Aorta (tissue), 5 donors: ENCODE measurements around the gene ARMS2. TPM values are rescaled to one million over a fixed set of nuclear protein-coding genes. Genes with fewer than 3 reads are reported as not detected.

Experiments used
- ATAC-seq: fragments of 200-7000 bp; cut with Tn5 transposase; one replicate; pipeline ENCODE4 v1.9.1; 2022; ENCODE audit warnings: moderate library complexity; ENCODE audit not compliant: low FRiP score
- DNase-seq, 2 donors: peaks; one replicate each; pipeline ENCODE4 v3.0.0-alpha.2; 2020
- H3K27ac ChIP-seq, 2 donors: one replicate each; pipeline ENCODE4 v1.5.1; 2013; ENCODE audit warnings: low read length in 2 of 2, mild to moderate bottlenecking in 2 of 2, moderate library complexity in 2 of 2, control low read depth in 1 of 2, inconsistent platforms in 1 of 2, low read depth in 1 of 2
- H3K27me3 ChIP-seq, 2 donors: one replicate each; pipeline ENCODE4 v1.6.1; 2013; ENCODE audit warnings: control low read depth in 1 of 2, low read length in 1 of 2, mild to moderate bottlenecking in 1 of 2, moderate library complexity in 1 of 2; ENCODE audit not compliant: insufficient read depth in 2 of 2, control insufficient read depth in 1 of 2
- H3K36me3 ChIP-seq, 2 donors: one replicate each; pipeline ENCODE4 v1.6.1; 2013; ENCODE audit warnings: control low read depth in 1 of 2, low read length in 1 of 2, mild to moderate bottlenecking in 1 of 2; ENCODE audit not compliant: insufficient read depth in 2 of 2, control insufficient read depth in 1 of 2
- H3K4me1 ChIP-seq, 2 donors: one replicate each; pipeline ENCODE4 v1.6.1; 2013; ENCODE audit warnings: low read length in 2 of 2, control low read depth in 1 of 2, mild to moderate bottlenecking in 1 of 2, moderate library complexity in 1 of 2; ENCODE audit not compliant: insufficient read depth in 2 of 2, control insufficient read depth in 1 of 2
- H3K4me3 ChIP-seq, 2 donors: one replicate each; pipeline ENCODE4 v1.5.1; 2013; ENCODE audit warnings: low read length in 2 of 2, control low read depth in 1 of 2, mild to moderate bottlenecking in 1 of 2
- H3K9me3 ChIP-seq: one replicate; pipeline ENCODE4 v1.6.1; 2013; ENCODE audit warnings: mild to moderate bottlenecking, low read length; ENCODE audit not compliant: control insufficient read depth
- WGBS, 2 donors: extraction: QIAGEN DNeasy Blood & Tissue Kit; methylation state at CpG; one replicate each; pipeline ENCODE4 v1.1.7; 2013; 5-methylcytosine and 5-hydroxymethylcytosine counted together
- intact Hi-C, 2 donors: fragments of 100-400 bp; cut with DNase I; formaldehyde crosslinking; loops; one replicate each; pipeline versions ENCODE4 v1.14.2 to v1.15.0; 2022
- polyA plus RNA-seq, 2 donors: library from polyadenylated mRNA; stranded (reverse); fragments of 200-250 nt; gene quantifications; one replicate each; pipeline ENCODE4 v1.2.3, GENCODE V29; 2013
- total RNA-seq, 2 donors: library from RNA; stranded (reverse); fragmentation: NEBNext Ultra II Directional; extraction: Animal tissue kit (Norgen Biotek cat#: 25700); gene quantifications; one replicate each; pipeline ENCODE4 v1.2.1, GENCODE V29; 2021
- donor health status: healthy with polysubstance abuse.
- donor health status: Bipolar disorder and iron deficiency.
- donor health status: DM: no; HTN: no; CAD: no.
- donor health status: DM: no; HTN: no; CAD: no.
- donor health status: DM: yes; HTN: yes; CAD: no.

The ARMS2 gene
- total and polyA plus RNA-seq, 4 donors = not detected

DNA sequence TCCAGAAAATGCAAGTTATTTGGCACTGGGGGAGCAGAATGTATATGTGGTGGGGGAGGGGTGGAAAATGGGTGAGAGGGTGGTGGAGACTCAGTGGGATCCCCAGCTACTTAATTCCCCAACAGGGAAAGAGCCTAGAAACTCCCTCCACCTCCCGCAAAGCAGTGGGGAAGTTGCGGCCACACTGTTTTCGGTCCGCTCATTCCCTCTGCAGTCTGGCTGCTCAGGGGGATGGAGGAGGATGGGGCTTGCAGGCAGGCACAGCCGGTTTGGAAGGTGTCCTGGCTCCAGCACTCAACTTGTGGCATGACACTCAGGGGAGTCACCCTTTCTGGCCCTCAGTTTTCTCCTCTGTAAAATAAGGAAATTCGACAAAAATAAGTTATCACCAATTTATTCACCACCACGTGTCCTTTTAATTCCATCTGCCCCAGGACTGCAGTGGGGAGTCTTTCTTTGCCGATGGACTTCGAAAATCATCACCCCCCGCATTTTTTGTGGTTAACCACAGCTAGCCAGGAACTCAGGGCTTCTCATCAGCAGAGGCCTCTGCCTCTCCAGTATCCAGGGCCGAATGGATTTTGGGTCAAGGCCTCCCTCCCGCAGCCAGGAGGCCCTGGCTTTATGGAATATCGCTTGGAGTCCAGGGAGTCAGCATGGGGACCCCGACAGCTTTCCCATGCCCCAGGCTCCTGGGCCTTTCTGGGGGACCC is 5.3 kb downstream of the ARMS2 start:
- H3K27me3 ChIP-seq = no peaks in the 10 kb centered on the region
- no peaks in the 10 kb centered on the region for H3K4me1 ChIP-seq
- H3K27ac ChIP-seq = no peak overlapping the region
- no peaks in the 10 kb centered on the region for H3K9me3 ChIP-seq
- H3K36me3 ChIP-seq = no peaks in the 10 kb centered on the region
- H3K4me3 ChIP-seq = no peak overlapping the region
- DNase-seq (peak in 1 of 2 donors; percentile 56), ATAC-seq (no peak)
- intact Hi-C loops = loop anchor here (2.0 to 5.0 kb wide), 2 partner anchors 43 to 45 kb away; no protein-coding TSS in a partner anchor
- 92 to 96% methylated on average over 14 of the region's 14 CpGs for WGBS, 2 donors

DNA sequence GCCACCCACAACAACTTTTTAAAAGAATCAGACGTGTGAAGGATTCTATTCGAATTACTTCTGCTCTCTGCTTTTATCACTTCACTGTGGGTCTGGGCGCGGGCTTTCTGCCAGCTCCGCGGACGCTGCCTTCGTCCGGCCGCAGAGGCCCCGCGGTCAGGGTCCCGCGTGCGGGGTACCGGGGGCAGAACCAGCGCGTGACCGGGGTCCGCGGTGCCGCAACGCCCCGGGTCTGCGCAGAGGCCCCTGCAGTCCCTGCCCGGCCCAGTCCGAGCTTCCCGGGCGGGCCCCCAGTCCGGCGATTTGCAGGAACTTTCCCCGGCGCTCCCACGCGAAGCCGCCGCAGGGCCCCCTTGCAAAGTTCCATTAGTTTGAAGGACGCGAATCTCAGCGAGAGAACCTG is 6.4 kb downstream of the ARMS2 start:
- Histone ChIP-seq H3K27ac (peak overlapping the region in 1 of 2 donors; percentile 41), H3K36me3 (no peaks in the 10 kb centered on the region), H3K9me3 (no peaks in the 10 kb centered on the region), H3K27me3 (no peaks in the 10 kb centered on the region), H3K4me1 (peaks cover 1 to 3% of the 10 kb centered on the region in 2 donors), H3K4me3 (peak overlapping the region; percentile 88 to 94)
- ATAC-seq (no peak), DNase-seq (peak in 1 of 2 donors; percentile 57)
- intact Hi-C loops = loop anchor here (2.0 to 5.0 kb wide), 2 partner anchors 41 to 44 kb away; no protein-coding TSS in a partner anchor
- 0 to 1% methylated on average over 40 of the region's 40 CpGs for WGBS, 2 donors

GRCh38 chr10:122461367-122461728 is 6.9 kb downstream of the ARMS2 start, which contains the start of gene HTRA1:
Gene HTRA1, plus strand, starts transcription at chr10:122461553. Its CDS starts 100 bp downstream, at chr10:122461653.
- Histone ChIP-seq H3K27ac (peak within 1 kb of the TSS; percentile 45 to 95), H3K4me1 (peaks cover 1 to 3% of the 10 kb centered on the region in 2 donors), H3K27me3 (no peaks in the 10 kb centered on the region), H3K36me3 (no peaks in the 10 kb centered on the region), H3K9me3 (no peaks in the 10 kb centered on the region), H3K4me3 (peak within 1 kb of the TSS; percentile 88 to 94)
- intact Hi-C loops = loop anchor here (2.0 to 5.0 kb wide), 2 partner anchors 41 to 43 kb away; no protein-coding TSS in a partner anchor
- DNase-seq (peak; percentile 91 to 94), ATAC-seq (peak; percentile 81)
- WGBS, 2 donors = 0% methylated on average over 48 to 56 of the region's 56 CpGs

DNA sequence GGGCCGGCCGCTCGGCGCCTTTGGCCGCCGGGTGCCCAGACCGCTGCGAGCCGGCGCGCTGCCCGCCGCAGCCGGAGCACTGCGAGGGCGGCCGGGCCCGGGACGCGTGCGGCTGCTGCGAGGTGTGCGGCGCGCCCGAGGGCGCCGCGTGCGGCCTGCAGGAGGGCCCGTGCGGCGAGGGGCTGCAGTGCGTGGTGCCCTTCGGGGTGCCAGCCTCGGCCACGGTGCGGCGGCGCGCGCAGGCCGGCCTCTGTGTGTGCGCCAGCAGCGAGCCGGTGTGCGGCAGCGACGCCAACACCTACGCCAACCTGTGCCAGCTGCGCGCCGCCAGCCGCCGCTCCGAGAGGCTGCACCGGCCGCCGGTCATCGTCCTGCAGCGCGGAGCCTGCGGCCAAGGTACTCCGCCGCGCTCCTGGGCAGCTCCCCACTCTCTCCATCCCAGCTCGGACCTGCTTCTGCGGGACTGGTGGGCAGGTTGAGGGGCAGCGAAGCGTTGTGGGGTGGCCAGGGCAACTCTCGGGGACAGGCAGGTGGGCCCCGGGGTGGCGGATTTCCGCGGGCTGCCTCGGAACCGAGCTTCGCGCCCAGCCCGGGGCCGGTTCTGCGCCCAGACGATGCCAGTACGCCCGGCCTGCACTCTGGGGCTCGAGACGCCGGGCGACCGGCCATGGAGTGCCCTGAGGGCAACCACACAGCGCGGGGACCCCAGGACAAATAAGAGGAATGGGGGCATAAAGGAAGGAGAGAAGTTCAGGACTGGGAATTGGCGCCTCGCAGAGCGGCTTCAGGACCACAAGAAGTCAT is 7.5 kb downstream of the ARMS2 start:
- peak; percentile 52 for ATAC-seq
- H3K27ac ChIP-seq = peak overlapping the region; percentile 45 to 95
- H3K27me3 ChIP-seq = no peaks in the 10 kb centered on the region
- 0% methylated on average over 66 to 95 of the region's 95 CpGs for WGBS, 2 donors
- intact Hi-C loops = loop anchor here (2.0 to 5.0 kb wide), 3 partner anchors 33 to 43 kb away; no protein-coding TSS in a partner anchor
- H3K36me3 ChIP-seq = no peaks in the 10 kb centered on the region
- H3K9me3 ChIP-seq = no peaks in the 10 kb centered on the region
- H3K4me1 ChIP-seq = peaks cover 1 to 3% of the 10 kb centered on the region in 2 donors
- peak; percentile 54 to 81 for DNase-seq
- H3K4me3 ChIP-seq = peak overlapping the region; percentile 88 to 94

DNA sequence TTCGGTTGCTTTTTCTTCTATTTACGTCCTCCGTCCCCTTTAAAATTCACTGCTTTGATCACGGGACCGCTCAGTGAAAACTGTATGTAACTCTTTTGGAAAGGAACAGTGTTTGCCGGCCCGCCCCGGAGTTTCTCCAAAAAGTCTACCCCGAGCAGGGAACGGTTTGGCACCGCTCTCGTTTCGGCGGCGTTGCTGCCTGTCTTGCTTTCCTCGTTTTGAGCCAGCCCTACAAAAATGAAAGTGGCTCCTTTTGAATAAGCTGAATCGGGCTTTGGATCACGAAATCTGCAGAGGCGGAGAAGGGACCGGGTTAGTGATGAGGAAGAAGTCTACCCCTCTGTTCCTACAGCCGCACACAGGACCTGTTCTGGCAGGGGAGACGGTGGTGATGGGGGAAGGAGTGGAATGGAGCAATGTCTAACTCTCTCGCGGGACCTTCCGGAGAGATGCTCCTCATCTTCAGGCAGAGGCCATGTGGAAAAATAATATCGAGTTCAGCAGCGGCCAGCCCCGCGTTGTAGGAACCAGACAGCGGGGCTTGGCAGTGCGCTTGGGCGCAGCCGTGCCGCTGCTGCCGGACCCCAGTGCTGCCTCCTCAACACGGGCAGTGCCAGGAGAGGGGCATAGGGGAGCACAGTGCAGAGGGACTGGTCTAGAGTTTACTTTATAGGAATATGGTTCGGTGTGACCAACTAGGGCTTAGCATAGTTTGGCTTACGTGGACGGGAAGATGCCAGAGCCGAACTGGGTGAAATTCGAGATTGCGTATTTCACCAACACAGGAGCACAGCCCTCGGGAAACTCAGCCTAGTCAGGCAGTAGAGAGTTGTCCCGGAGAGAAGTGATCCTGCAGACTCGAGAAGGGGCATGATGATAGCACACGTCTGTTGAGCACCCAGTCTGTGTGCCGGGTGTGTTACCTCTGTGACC is 8.3 kb downstream of the ARMS2 start:
- Histone ChIP-seq H3K4me3 (peak overlapping the region; percentile 88 to 94), H3K4me1 (peaks cover 1 to 3% of the 10 kb centered on the region in 2 donors), H3K36me3 (no peaks in the 10 kb centered on the region), H3K27ac (peak overlapping the region; percentile 45 to 95), H3K9me3 (no peaks in the 10 kb centered on the region), H3K27me3 (no peaks in the 10 kb centered on the region)
- DNase-seq = peak; percentile 80 to 89
- ATAC-seq = peak; percentile 70
- intact Hi-C loops = loop anchor here (2.0 to 5.0 kb wide), 2 partner anchors 32 to 40 kb away; no protein-coding TSS in a partner anchor
- WGBS, 2 donors = 1% methylated on average over 47 of the region's 47 CpGs

DNA sequence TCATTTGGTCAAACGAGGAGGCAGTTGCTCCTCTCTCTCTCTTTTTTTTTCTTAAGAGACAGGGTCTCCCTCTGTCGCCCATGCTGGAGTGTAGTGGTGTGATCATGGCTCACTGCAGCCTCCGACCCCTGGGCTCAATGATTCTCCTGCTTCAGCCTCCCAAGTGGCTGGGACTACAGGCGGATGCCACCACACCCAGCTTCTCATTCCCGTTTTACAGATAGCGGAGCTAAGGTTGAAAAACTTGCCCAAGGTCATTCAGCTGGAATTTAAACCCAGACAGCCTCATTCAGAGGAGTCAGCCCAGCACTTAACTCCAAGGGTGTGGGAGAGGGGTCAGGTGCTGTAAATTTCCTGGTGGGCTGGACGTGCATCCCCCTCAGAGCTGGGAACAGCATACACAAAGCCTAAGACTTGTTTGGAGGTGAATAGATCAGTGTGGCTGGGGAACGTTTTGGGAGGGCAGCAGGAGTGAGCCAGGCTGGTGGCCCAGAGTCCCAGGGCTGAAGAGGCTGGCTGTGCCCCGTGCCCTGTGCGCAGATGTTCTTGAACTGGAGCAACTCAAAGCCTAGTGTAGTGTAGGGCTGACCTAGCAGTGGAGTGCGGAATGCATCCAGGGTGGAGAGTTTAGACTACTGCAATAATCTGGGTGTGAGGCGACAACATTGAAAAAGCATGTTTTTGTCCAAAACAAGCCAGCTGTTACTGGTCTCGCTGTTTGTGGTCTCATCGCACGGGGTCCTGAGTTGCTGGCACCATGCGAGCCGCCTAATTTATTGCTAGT is 9.2 kb downstream of the ARMS2 start:
- WGBS, 2 donors = 28% methylated on average over 17 of the region's 17 CpGs
- Histone ChIP-seq H3K27me3 (no peaks in the 10 kb centered on the region), H3K9me3 (no peaks in the 10 kb centered on the region), H3K4me3 (peak overlapping the region; percentile 88 to 94), H3K27ac (no peak overlapping the region), H3K36me3 (no peaks in the 10 kb centered on the region), H3K4me1 (peaks cover 1 to 6% of the 10 kb centered on the region in 2 donors)
- DNase-seq (no peak), ATAC-seq (no peak)
- intact Hi-C loops = loop anchor here (2.0 to 5.0 kb wide), 2 partner anchors 31 to 39 kb away; no protein-coding TSS in a partner anchor

DNA sequence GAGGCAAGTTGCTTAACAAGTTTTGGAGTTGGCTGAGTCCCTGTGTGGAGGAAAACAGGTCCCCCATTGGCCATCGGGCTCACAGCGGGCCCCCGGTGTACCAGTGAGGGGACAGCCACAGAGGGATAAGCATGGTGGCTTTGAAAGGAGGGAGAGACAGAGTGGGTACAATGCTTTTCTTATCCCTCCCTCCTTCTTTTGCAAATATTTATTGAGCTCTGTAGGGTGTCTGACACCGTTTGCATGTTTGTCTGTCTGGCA is 9.7 kb downstream of the ARMS2 start:
- WGBS, 2 donors = 19 to 29% methylated on average over 4 of the region's 4 CpGs
- peaks cover 1 to 11% of the 10 kb centered on the region in 2 donors for H3K4me1 ChIP-seq
- H3K9me3 ChIP-seq = no peaks in the 10 kb centered on the region
- H3K36me3 ChIP-seq = no peaks in the 10 kb centered on the region
- ATAC-seq (no peak), DNase-seq (no peak)
- no peak overlapping the region for H3K4me3 ChIP-seq
- H3K27me3 ChIP-seq = no peaks in the 10 kb centered on the region
- no peak overlapping the region for H3K27ac ChIP-seq
- intact Hi-C loops = loop anchor here in 1 of 2 donors (5.0 kb wide), 1 partner anchor 38 kb away; no protein-coding TSS in a partner anchor
